CD4-positive, alpha-beta T cell treated with Interleukin-15 for 1 hour (primary cell): Measurements from ENCODE around the gene TMEM253.

ENCODE experiments used
- DNase-seq: peaks from one replicate; pipeline ENCODE4 v3.0.0-alpha.2; 2020

Gene TMEM253

GRCh38 chr14:21106176-21106497, 5.3 kb downstream of the TMEM253 start:
- no peak for DNase-seq

GRCh38 chr14:21106498-21107282, 5.8 kb downstream of the TMEM253 start:
- peak; percentile 76 for DNase-seq

DNA sequence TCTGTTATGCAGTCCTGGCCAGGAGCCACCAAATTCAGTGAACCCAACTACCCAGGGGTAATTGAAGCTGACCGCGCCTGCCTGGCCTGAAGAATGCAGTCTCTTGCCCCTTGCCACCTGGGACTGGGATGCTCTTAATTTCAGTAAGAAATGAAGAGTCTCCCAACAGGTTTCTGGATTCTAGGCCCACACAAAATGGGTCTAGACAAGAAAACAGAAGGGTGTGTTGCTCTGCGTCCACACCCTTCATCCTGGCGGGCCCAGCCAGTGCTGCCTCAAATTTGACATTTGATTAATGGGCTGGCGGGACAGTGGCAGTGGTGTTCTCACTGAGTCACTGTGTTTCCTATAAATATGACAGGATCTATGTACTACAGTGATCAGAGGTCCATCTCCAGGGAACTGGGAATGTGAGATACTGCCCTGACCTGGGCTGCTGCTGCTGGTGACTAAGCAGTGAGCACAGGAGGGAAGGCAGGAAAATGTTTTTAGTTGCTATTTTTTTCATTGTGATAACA, 6.5 kb downstream of the TMEM253 start:
- no peak for DNase-seq

- no peak for DNase-seq
Measured at GRCh38 chr14:21108791-21109190, 7.9 kb downstream of the TMEM253 start.

DNA sequence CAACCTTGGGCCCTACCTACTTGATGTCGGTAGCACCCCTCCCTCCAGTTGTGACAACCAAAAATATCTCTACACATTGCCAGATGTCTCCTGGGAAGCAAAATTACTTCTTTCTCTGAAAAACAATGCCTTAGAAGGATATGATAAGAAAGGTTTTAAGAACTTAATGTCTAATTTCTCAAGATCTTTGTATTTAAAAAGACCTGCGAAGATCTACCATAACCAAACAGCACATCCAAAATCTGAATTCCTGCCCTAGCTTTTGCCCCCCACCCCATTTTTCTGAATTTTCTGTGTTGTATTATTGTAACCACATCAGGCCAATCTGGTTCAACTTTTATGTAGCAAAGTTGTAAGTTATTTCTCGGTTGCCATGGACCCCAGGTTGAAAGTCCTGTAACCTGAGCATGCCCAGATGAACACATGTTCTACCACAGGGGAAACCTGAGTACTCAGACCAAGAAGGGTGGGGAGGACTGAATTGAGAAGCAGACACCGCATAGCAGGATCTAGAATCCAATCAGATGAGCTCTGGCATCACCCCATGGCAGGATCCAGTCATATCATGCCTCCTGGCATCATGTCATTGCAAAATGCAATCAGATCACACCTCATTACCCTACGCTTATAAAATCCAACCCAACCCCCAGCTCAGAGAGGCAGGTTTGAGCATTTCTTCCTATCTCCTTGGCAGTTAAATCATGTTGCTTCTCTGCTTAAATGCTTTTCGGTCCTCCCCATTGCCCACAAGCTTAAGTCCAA, 8.7 kb downstream of the TMEM253 start:
- no peak for DNase-seq

GRCh38 chr14:21112255-21112654, 11.4 kb downstream of the TMEM253 start:
- no peak for DNase-seq

GRCh38 chr14:21113369-21113768, 12.5 kb downstream of the TMEM253 start:
- DNase-seq = no peak

DNA sequence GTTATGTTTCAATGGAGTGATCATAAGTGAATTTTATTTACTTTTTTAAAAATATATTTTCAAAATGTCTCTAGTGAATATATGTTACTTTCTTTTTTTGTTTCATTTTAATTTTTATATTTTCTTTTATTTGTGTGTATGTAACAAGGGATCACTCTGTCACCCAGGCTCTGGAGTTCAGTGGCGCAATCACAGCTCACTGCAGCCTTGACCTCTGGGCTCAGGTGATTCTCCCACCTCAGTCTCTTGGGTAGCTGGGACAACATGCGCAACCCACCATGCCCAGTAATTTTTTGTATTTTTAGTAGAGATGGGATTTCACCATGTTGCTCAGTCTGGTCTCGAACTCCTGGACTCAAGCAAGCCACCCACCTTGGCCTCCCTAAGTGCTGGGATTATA, 18.1 kb downstream of the TMEM253 start:
- DNase-seq = no peak

GRCh38 chr14:21120686-21121085, 19.8 kb downstream of the TMEM253 start:
- no peak for DNase-seq

DNA sequence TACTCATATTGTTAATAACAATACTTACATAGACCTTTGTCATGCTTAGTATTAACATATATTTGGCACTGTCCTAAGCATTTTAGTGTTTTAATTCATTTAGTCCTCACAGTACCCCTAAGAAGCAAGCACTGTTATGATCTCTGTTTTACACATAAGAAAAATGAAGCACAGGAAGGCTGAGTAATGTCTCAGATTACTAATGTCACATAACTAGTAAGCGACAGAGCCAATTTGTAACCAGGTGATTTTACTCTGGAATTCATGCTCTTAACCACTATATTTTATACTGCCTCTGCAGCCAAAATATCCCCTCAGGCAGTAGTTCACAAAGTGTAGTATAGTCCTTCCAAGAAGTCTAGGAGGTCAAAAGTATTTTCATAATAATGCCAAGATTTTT, 20.3 kb downstream of the TMEM253 start:
- DNase-seq = no peak

DNA sequence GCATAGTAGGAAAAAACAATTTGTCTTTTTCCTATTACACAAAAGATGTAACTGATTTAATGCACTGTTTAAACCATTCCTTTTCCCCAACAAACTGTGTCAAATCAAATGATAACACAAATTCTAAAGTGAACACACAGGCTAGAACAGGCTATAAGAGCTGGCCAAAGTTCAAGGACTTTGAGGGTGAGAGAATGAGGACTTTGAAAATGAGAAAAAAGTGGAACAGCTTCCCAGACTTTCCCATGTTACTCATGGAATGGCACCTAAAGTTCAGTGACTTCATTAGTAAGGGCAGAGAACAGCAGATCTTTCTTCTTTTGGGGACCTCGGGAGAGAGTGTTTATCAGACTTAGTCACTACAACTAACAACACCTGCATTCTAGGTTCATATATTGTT, 22.6 kb downstream of the TMEM253 start:
- no peak for DNase-seq

GRCh38 chr14:21133901-21134300, 33.0 kb downstream of the TMEM253 start:
- no peak for DNase-seq

DNA sequence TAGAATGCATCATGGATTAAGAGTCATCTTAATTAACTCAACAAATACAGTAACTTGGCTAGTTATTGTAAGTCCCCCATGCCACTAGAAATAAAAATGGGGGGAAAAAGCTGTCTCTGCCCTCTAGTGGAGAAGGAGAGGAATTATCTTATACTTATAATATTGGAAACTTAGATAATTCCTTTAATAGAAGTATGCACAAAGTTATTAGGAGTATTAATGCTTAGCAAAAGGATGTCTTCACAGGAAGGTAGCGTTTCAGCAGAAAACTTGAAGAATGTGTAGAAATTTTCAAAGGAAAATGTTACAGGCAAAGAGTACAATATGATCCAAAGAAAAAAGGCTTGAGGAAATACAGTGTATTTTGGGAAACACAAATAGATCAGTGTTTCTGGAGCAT, 35.2 kb downstream of the TMEM253 start:
- no peak for DNase-seq

GRCh38 chr14:21142357-21142756, 41.5 kb downstream of the TMEM253 start:
- DNase-seq = no peak

DNA sequence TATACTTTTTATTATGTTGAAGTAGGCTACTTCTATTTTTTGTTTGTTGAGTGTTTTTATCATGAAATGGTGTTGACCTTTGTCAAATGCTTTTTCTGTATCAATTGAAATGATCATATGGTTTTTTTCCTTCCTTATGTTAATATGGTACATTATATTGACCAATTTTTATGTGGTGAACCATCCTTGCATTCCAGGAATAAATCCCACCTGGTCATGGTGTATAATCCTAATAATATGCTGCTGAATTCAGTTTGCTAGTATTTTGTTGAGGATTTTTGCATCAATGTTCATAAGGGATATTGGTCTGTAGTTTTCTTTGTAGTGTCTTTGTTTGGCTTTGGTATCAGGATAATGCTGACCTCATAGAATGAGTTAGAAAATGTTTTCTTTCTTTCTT, 44.6 kb downstream of the TMEM253 start:
- DNase-seq = no peak

GRCh38 chr14:21149641-21150367, 48.9 kb downstream of the TMEM253 start:
- no peak for DNase-seq
